ENCODE data around the gene FKBP5. TPM values are rescaled to one million over a fixed set of nuclear protein-coding genes. Genes with fewer than 3 reads are reported as not detected.

FKBP5 gene
- total and polyA plus RNA-seq, 10 donors, result 23.8 to 368 (median 148) TPM

DNA sequence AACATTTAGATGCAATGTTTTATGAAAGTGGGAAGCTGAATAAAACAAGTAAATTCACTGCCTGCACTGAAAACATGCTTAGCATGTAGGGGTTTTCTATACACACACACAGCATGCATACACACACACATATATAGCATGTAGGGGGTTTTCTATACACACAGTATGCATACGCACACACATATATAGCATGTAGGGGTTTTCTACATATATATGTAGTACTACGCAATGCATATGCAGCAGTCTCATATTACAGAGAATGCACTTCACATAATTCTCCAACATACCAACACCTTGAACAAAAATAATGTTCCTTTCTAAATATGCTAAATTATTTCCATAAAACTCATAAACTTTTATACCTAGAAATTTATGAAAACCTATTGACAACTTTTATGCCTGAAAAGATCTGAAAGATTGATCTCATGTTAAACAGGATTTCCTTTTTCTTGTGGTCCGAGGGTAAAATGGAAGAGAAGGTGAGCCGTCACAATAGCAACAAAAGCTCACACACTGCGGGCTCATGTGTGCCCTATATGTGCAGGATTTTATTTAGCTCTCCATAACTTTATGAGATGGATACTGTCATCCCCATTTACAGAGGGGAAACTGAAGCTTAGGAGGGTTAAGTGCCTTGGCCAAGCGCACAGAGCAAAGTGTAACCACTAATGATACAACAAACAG is 94.1 kb downstream of the FKBP5 start:
- TF ChIP-seq POLR2A (IDR thresholded peaks at IDR 0.05), result no peak
- TF ChIP-seq, protein P1, sequence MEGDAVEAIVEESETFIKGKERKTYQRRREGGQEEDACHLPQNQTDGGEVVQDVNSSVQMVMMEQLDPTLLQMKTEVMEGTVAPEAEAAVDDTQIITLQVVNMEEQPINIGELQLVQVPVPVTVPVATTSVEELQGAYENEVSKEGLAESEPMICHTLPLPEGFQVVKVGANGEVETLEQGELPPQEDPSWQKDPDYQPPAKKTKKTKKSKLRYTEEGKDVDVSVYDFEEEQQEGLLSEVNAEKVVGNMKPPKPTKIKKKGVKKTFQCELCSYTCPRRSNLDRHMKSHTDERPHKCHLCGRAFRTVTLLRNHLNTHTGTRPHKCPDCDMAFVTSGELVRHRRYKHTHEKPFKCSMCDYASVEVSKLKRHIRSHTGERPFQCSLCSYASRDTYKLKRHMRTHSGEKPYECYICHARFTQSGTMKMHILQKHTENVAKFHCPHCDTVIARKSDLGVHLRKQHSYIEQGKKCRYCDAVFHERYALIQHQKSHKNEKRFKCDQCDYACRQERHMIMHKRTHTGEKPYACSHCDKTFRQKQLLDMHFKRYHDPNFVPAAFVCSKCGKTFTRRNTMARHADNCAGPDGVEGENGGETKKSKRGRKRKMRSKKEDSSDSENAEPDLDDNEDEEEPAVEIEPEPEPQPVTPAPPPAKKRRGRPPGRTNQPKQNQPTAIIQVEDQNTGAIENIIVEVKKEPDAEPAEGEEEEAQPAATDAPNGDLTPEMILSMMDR (IDR thresholded peaks at IDR 0.05 in 8 of 11, conservative IDR thresholded peaks at IDR 0.05 in 3 of 11), result no peak
- peak in 1 of 3 donors; percentile 27 for TF ChIP-seq POLR2AphosphoS5 (IDR thresholded peaks at IDR 0.05)
- intact Hi-C loops (cut with DNase I; ENCODE audit: low total_unique reads), result no loop called here
- Histone ChIP-seq H3K4me3 (no peak overlapping the region), H3K4me1 (peaks cover 24 to 100% (median 89%) of the 10 kb centered on the region in 6 donors), H3K27ac (peak overlapping the region in 5 of 8 donors; percentile 5 to 97 (median 94)), H3K27me3 (replicated peaks in 1 of 7) (no peaks in the 10 kb centered on the region), H3K36me3 (peaks cover 6 to 97% (median 46%) of the 10 kb centered on the region in 6 donors), H3K9me3 (no peaks in the 10 kb centered on the region)
- DNase-seq, result no peak
- 77 to 87% (median 81%) methylated on average over 6 of the region's 6 CpGs for WGBS, 5 donors

GRCh38 chr6:35592178-35592577 is 96.5 kb downstream of the FKBP5 start:
- WGBS, 5 donors, result 85 to 93% (median 90%) methylated on average over 3 of the region's 3 CpGs
- Histone ChIP-seq H3K9me3 (no peaks in the 10 kb centered on the region), H3K27me3 (replicated peaks in 1 of 7) (no peaks in the 10 kb centered on the region), H3K36me3 (peaks cover 6 to 100% (median 51%) of the 10 kb centered on the region in 6 donors), H3K4me1 (peaks cover 16 to 99% (median 77%) of the 10 kb centered on the region in 6 donors), H3K4me3 (no peak overlapping the region), H3K27ac (peak overlapping the region in 4 of 8 donors; percentile 86 to 97 (median 94))
- no peak for TF ChIP-seq POLR2AphosphoS5 (IDR thresholded peaks at IDR 0.05)
- TF ChIP-seq, protein P1 (IDR thresholded peaks at IDR 0.05 in 8 of 11, conservative IDR thresholded peaks at IDR 0.05 in 3 of 11), result no peak
- no peak for TF ChIP-seq POLR2A (IDR thresholded peaks at IDR 0.05)
- intact Hi-C loops (cut with DNase I; ENCODE audit: low total_unique reads), result no loop called here
- no peak for DNase-seq

GRCh38 chr6:35590622-35591066 is 98.1 kb downstream of the FKBP5 start:
- DNase-seq, result no peak
- H3K4me1 ChIP-seq, result peaks cover 11 to 99% (median 78%) of the 10 kb centered on the region in 6 donors
- intact Hi-C loops (cut with DNase I; ENCODE audit: low total_unique reads), result no loop called here
- TF ChIP-seq POLR2A (IDR thresholded peaks at IDR 0.05) (no peak), POLR2AphosphoS5 (IDR thresholded peaks at IDR 0.05) (peak in 2 of 3 donors; percentile 41 to 64)
- TF ChIP-seq, protein P1 (IDR thresholded peaks at IDR 0.05 in 8 of 11, conservative IDR thresholded peaks at IDR 0.05 in 3 of 11), result no peak
- peaks cover 4 to 100% (median 45%) of the 10 kb centered on the region in 6 donors for H3K36me3 ChIP-seq
- peak overlapping the region; percentile 4 to 97 (median 80) for H3K27ac ChIP-seq
- H3K4me3 ChIP-seq, result no peak overlapping the region
- no peaks in the 10 kb centered on the region for H3K9me3 ChIP-seq
- 62 to 80% (median 72%) methylated on average over 6 of the region's 6 CpGs for WGBS, 5 donors
- H3K27me3 ChIP-seq (replicated peaks in 1 of 7), result no peaks in the 10 kb centered on the region

- WGBS, 5 donors, result 93 to 100% (median 96%) methylated on average over 3 of the region's 3 CpGs
Observed at GRCh38 chr6:35589904-35590303, 98.8 kb downstream of the FKBP5 start.

More at GRCh38 chr6:35589904-35590303, 98.8 kb downstream of the FKBP5 start:
- Histone ChIP-seq H3K27ac (peak overlapping the region in 7 of 8 donors; percentile 5 to 97 (median 86)), H3K4me3 (no peak overlapping the region), H3K9me3 (no peaks in the 10 kb centered on the region), H3K4me1 (peaks cover 11 to 99% (median 76%) of the 10 kb centered on the region in 6 donors), H3K36me3 (peaks cover 0 to 100% (median 38%) of the 10 kb centered on the region in 6 donors), H3K27me3 (replicated peaks in 1 of 7) (no peaks in the 10 kb centered on the region)
- TF ChIP-seq POLR2AphosphoS5 (IDR thresholded peaks at IDR 0.05) (peak in 2 of 3 donors; percentile 4 to 16), POLR2A (IDR thresholded peaks at IDR 0.05) (no peak)
- TF ChIP-seq, protein P1 (IDR thresholded peaks at IDR 0.05 in 8 of 11, conservative IDR thresholded peaks at IDR 0.05 in 3 of 11), result no peak
- no peak for DNase-seq
- intact Hi-C loops (cut with DNase I; ENCODE audit: low total_unique reads), result no loop called here

All from spleen (tissue), 11 donors.